HG03342 (cell line): ENCODE measurements around the gene DDX56.
"Not testable (repeated sequence)": the region's sequence is repeated elsewhere in the genome, so short reads cannot be mapped to it uniquely, and the experiment has no call there.

Experiments
- ATAC-seq: cut with Tn5 transposase; IDR thresholded peaks from one replicate; pipeline ENCODE4 v1.9.1; 2021; ENCODE audit warnings: mild to moderate bottlenecking, moderate library complexity; ENCODE audit not compliant: unreplicated experiment

DDX56 gene

DNA sequence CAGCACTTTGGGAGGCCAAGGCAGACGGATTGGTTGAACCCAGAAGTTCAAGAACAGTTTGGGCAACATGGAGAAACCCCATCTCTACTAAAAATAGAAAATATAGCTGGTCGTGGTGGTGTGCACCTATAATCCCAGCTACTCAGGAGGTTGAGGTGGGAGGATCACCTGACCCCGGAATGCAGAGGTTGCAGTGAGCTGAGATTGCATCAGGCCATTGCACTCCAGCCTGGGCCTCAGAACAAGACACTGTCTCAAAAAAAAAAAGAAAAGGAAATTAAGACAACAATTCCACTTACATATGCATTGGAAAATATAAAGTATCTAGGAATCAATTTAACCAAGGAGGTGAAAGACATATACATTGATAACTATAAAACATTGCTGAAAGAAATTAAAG lies 25.5 kb upstream of the DDX56 start:
- ATAC-seq: no peak

DNA sequence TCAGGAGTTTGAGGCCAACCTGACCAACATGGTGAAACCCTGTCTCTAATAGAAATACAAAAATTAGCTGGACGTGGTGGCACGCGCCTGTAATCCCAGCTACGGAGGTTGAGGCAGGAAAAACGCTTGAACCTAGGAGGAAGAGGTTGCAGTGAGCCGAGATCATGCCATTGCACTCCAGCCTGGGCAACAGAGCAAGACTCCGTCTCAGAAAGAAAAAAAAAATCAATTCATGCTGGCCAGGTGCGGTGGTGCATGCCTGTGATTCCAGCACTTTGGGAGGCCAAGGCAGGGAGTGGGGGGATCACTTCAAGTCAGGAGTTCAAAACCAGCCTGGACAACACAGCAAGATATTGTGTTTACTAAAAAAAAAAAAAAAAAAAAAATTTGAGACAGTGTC lies 23.5 kb upstream of the DDX56 start:
- not testable (repeated sequence) for ATAC-seq

DNA sequence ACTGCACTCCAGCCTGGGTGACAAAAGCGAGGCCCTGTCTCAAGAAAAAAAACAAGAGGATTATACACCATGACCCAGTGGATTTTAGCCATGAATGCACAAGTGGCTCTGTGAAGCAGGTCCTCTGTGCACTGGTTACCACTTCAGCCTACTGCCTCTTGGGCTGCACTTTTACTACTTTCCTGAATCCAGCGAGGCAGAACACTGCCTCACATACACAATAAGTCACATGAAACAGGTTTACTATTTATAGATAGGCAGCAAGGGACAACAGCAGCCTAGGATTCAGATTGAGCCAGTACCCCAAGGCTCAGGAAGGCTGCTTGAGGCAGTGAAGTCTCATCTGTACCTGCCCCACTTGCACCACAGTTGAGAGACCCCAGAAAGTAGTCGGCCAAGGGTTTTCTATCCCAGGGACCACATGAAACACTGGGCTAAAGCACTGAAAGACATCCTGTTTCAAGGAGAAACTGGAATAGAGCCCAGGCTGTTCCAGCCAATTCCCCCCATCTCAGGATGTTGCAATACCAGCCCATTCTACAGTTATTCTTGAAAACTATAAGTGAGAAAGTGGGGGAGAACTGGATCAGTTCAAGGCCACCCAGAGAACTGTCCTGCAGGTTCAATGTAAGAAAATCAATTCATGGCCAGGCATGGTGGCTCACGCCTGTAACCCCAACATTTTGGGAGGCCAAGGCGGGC lies 22.4 kb upstream of the DDX56 start:
- no peak for ATAC-seq

DNA sequence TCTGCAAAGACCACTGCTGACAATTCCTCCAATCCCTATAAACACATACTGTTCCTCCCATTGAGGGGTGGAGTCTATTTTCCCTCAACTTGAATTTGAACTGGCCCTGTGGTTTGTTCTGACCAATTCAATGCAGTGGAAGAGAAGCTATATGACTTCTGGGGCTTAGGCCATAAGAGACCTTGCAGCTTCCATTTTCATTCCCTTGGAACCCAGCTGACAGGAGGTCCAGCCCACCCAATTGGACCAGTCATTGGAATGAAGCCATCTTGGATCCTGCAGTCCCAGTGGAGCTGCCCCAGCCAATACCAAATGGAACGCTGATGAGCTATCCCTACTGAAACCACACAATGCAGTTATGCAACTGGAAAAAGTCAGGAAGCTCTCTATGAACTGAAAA lies 17.2 kb upstream of the DDX56 start:
- ATAC-seq: no peak

DNA sequence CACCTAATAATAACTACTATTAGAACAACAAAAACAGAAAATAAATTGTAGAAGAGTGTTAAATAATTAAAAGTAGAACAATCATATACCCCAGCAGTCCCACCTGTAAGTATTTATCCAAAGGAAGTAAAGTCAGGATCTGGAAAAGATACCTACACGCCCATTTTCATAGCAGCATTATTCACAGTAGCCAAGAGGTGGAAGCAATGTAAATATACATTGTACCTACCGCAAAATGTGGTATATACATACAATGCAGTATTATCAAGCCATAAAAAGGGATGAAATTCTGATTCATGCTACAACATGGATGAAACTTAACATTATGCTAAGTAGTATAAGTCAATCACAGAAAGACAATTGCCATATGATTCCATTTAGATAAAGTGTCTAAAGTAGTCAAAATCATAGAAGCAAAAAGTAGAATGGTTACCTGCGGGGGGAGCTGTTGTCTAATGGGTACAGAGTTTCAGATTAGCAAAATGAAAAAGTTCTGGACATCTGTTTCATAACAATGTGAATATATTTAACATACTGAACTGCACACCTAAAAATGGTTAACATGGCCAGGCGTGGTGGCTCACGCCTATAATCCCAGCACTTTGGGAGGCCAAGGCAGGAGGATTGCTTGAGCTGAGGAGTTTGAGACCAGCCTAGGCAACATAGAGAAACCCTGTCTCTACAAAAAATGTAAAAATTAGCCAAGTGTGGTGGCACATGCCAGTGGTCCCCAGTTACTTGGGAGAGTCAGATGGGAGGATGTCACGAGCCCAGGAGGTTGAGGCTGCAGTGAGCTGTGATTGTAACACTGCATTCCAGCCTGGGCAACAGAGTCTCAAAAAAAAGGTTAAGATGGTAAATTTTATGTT lies 14.4 kb upstream of the DDX56 start:
- no peak for ATAC-seq

DNA sequence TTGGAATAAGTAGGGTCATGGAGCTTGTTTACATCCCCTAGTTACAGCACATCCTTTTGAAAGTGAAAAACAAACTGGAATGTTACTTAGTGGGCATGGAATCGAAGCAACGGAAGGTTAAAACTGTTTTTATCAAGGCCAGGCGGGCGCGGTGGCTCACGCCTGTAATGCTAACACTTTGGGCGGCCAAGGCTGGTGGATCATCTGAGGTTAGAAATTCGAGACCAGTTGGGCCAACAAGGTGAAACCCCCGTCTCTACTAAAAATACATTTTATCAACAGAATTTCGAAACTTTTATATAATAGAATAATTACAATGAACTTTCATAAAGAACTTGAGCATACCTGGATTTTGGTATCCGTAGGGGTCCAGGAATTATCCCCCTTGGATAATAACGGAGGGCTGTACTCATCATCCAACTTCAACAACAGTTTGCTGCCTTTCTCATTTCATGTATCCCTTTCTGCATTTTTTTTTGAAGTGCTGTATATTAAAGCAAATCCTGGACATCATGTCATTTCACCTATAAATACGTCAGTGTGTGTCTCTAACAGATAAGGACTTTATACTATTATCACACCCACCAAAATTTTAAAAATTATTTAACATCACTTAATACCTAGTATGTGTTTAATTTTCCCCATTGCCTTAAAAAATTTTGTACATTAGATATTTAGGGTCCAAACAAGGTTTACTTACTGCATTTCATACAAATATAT lies 9.6 kb upstream of the DDX56 start:
- no peak for ATAC-seq

DNA sequence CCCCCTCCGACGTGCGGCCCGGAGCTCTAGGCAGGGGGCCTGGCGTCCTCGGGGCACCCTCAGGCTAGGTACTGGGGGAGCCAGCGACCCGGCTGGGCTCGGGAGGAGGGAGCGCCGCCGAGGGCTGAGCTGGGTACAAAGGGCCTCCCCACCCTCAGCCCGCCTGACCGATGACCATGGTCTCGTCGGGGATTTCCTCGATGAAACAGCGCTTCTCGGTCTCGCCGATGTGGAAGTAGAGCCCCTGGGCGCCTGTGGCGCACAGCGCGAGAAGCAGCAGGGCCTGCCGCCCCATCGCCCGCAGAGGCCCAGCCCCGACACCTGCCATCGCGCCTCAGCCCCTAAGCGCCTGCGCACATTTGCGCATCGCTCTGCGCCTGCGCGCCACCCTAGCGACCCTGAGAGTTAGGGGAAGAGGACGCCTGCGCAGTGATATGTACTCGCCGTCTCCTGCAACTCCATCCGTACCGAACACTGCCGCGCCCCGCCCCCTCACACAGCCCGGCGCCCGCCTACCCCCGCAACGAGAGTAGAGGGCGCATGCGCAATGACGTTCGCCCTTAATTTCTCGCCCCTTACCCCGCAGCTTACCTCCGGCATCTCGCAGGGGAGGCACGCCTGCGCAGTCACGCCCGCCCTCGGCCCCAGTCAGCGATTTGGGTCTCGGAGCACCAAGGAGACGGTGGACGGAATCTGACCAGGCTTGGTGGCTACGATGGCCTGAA lies 8.3 kb upstream of the DDX56 start, which contains the start of gene TMED4:
TMED4 (minus strand) TSS at position 353 of the 725 bp plus-strand sequence; CDS start at position 328, 25 bp downstream.
- ATAC-seq: peak; percentile 90

DNA sequence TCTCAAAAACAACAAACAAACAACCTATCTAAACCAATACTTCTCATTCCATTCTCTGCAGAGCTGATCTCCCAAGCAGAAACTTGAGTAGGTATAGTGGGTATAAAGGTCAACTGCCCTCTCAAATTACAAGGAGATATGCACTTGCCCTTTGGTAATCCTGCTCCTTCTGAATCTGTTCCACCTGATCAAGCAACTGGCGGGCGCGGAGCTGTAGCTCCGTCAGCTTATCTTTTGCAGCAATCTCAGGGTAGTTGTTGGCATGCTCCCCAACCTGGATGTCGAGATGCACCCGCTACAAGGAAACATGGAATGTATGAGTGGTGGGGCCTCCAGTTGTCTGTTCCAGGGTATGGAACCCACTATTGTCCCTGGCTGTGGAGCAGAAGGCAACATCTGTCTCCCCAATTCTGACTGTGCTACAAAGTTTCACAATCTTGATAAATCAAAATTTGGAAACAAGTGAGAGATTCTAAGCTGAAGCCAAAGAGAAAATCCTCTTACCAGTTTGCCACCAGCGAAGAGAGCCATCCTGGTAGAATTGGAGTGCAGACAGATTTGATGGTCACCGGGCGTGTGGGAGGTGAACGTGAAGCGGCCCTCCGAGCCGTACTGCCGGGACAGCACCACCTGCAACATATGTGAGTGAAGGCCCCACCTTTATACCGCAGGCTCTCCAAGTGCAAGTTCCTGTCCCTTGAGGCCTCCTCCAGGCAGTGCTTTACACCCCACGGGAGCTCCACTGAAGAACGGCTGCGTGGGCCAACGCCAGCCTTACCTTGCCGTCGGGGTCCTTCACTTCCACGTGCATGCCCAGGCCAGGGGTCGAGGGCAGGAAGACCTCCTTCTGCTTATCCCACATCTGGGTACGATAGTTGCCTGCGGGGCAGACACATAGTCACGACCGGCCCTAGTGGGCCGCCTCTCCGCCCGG lies 7.5 kb upstream of the DDX56 start:
- ATAC-seq: peak; percentile 19

DNA sequence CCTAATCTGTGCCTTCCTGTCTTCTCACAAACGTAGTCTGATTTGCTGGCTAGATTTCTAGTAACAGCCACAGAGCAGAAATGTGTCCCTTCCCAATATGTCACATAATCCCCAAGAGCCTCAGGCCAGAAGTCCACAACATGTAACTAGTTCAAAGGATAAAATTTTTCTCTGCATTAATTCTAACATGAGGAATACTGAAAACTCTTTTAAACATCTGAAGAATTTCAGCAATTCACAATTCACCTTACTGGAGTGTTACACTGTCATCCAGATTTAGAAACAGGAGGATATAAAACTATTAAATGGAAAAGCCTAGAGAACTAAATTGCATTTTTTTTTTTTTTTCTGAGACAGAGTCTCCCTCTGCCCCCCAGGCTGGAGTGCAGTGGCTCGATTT lies 2.5 kb upstream of the DDX56 start:
- no peak for ATAC-seq

DNA sequence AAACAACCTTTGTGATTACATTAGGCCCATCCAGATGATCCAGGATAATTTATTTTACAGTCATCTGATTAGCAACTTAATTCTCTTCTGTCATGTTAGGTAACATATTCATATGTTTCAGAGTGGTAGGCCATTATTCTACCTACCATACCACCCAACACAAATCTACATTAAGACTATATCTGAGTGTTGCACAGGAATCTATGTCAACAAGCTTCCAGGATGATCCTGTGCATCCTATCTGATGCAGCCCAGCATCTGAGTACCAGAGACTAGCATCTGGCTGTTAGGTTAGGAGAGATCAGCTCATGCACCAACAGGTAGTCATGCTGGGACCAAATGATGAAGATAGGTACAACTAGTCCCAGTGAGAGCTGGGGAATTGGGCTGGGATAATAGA lies 1.3 kb upstream of the DDX56 start:
- no peak for ATAC-seq

DNA sequence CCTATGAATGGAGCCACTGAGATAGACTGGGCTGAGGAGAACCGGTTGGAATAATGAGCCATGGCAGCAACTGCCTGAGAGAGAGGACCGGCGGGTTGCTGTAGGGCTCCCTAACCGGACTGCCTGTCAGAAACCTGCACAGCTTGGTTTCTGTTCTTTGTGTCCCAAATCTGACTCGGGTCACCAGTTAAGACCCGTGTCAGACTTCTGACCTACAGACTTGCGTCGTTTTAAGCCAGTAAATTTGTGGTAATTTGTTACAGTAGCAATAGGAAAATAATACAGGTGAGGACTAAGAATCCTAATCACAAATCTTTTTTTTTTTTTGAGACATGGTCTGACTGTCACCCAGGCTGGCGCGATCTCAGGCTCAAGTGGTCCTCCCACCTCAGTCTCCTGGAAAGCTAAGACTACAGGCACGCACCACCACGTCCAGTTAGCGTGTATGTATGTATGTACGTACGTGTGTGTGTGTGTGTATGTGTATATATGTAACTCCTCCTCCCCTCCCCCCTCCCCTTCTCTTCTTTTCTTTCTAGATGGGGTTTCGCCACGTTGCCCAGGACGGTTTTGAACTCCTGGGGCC lies 672 bp upstream of the DDX56 start:
- ATAC-seq: no peak

DNA sequence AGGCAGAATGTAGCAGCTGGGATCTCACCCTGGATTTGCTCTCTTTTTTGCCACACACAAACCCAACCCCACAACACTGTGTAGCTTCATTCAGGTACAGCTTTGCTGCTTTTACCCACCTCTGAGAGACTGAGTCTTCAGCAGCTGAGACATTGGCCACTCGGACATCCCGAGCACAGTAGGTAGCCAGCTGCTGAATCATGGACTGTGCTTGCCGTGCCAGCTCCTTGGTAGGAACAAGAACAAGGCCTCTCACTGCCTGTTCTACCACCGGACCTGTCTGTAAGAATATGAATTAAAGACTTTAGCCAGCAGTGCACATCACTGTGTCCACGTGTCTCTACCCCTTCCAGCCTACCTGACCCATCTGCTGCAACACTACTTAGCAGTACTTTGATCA lies 937 bp downstream of the DDX56 start:
- no peak for ATAC-seq

DNA sequence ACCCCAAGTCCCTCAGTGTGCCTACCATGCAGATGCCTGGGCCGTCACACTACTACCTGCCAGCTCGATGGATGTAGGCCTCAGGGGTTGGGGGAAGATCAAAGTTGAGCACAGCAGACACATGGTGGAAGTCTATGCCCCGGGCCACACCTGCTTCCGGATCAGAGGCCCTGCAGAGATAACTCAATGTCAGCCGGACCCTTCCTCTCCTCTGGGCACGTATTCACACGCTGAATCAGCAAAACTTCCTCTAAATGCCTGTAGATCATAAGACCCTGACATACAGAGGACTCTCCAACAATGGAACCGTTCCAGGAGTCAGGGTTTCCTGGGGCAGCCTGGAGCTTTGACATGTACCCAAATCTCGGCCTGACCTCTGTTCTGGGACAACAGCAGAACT lies 3.7 kb downstream of the DDX56 start:
- ATAC-seq: no peak

DNA sequence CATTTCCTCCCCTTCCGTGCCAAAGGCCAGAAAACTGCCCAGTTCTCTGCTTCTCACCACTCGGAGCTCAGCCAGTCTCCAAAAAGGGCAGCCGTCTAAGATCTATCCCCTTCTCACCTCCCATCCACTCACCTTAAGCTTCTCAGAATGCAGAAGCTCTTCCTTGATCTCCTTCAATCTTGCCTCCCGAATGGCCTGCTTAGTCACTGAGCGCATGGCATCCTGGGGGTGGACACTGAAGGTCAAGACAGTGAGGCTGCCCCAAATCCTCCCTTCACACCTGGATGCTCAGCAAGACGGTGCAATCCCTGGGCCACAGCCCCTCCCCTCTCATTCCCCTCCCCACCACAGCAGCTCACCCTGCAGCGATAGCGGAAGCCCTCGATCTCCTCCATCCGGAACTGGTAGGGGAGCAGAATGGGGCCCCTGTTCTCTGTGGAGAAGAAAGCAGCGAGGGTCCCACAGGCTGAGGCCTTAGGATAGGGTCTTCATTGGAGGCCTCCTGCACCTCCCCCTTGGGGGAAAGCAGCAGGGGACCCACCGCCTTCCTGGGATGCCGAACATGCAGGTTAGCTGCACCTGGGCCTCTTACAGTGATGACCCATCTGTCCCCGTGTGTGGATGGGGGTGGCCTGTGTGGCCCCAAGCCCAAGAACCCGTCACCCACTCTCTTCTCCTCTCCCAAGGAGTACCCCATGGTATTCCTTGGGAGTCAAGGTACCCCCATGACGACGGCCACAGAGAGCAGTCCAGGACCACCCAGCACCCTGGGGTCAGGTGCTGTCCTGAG lies 4.7 kb downstream of the DDX56 start:
- no peak for ATAC-seq

DNA sequence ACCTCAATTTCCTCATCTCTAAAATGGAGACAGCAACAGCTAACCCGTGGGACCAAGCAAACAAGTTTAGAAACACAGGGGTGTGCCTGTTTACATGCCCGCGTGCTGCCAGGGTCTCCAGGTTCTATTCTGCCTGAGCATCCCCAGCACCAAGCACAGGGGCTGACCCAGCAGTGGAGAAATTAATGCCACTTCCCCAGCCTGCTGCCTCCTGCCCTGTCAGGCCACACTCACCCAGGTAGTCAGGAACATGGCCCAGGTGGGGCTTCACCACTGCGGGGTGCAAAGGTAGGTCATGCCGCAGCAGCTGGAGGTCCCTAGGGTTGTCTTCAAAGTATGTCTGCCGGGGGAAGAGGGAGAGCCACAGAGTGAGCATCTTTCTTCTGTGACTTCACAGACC lies 5.8 kb downstream of the DDX56 start:
- ATAC-seq: no peak

DNA sequence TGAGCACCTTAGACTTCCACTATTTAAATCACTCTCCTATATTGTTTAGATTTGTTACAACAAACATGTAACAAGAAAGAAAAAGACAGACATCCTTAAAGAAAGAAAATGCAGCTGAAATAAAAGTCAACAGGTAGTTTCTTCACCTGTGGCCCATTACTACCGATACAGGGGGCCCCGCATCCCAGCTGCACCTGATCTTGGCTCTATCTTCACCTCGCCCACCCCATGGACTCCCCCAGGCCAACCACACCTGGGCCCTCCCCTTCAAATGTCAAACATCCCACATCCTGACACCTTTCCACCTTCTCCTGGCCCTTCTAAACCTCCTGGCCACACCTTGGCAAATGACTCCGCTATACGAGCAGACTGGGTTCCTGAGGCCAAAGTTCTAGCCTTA lies 7.0 kb downstream of the DDX56 start:
- no peak for ATAC-seq

DNA sequence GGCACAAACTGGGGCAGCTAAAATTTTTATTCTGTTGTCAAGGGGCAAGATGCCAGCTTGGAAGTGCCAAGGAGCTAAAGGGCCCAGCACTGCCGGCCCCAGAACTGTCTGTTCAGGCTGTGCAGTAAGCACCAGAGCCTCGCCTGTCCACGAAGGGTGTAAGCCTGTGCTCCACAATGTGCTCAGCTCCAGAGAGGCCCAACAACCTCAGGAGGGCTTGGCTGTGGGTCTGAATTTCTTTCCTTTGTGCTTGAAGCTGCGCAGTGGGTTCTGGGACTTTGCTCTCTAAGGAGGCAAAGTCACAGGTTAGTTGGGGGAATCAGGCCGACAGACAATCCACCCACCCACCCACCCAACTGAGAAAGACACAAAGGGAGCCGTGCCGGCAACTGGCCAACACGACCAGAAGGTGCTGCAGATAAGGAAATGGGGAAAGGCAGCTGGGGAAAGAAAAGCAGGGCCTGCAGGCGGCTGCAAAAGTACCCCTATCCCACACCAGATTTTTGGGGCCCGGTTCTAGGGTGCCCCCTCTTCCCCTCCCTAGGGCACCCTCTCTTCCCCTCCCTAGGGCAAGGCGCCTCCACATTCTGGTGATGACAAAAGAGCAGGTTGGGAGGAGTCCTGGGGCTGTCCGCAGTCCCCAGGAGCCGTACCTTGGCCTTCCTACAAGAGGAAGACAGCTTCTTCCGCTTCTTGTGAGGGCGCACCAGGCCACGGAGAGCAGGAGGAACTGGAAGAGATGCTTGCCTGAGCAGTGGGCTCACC lies 7.7 kb downstream of the DDX56 start:
- ATAC-seq: peak; percentile 28
